Measurements from ENCODE around the gene MTCL1. TPM values are rescaled to one million over a fixed set of nuclear protein-coding genes. Genes with fewer than 3 reads are reported as not detected.

Gene MTCL1
- total RNA-seq, 2 donors from 2014 or later = 4.1 to 17.2 TPM

- DNase-seq = peak; percentile 61 to 78
- ATAC-seq = peak; percentile 97
- intact Hi-C loops (cut with DNase I, micrococcal nuclease) = no loop called here
Observed at GRCh38 chr18:8730080-8730827, 24.9 kb downstream of the MTCL1 start.

DNA sequence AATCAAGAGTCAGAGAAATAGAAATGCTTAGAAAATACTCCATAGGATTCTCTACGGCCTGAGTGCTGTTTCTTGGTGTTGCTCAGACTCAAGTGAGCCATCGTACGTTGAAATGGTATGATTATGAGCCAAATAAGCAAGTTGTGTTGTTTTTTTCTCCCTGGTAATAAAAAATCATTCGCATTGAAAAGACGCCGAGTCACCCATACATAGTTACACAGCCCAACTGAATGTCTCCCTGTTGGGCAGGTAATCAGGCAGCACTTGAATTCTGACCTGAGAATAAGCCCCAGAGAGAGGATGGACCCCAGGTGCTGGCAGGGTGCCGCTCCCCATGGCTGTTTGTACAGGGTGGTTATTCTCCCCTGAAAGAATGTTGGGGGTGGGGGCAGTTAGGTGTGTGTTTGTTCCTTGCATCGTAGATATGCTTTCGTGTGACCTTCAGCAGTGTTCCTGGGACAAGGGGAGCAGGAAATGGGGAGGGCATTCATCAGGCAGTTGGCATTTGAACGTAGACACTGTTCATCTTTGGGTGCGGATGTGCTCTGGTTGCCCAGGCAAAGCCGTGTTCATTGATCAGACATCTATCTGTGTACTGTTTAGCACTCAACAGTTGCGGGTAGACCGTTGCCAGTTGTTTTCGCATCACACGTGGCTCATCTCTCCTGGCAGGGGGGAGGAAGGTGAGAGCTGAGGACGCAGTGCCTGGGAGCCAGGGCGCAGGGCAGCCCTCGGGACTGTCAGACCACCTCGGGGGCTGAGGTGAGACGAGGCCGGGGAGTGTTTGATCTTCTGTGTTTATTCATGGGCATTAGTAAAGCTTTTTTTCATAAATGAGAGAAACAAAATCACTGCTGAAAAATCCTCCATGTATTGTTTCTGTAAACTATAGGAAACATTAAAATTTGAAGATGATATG is 27.3 kb downstream of the MTCL1 start:
- DNase-seq = no peak
- intact Hi-C loops (cut with DNase I, micrococcal nuclease) = no loop called here
- no peak for ATAC-seq

- ATAC-seq = no peak
- no peak for DNase-seq
- intact Hi-C loops (cut with DNase I, micrococcal nuclease) = no loop called here
Observed at GRCh38 chr18:8734496-8734895, 29.1 kb downstream of the MTCL1 start.

DNA sequence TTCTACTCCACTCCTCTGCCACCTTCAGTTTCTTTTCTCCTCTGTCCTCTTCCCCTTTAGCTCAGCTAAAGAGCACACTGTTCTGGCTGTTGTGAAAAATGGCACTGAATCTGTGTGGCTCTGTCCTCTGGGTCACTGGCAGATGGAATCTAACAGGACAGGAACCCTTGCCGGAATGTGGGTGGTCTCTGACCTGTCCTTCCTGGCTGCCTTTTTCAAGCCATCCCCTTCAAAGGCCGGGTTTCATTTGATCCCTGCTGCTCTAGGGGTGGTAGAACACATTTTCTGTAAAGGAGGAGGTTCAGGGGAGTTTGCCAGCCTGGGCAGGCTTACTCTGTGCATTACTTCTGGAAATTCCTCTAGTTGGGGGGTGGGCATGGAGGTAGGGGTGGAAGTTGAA is 29.9 kb downstream of the MTCL1 start:
- no peak for ATAC-seq
- no peak for DNase-seq
- intact Hi-C loops (cut with DNase I, micrococcal nuclease) = no loop called here

DNA sequence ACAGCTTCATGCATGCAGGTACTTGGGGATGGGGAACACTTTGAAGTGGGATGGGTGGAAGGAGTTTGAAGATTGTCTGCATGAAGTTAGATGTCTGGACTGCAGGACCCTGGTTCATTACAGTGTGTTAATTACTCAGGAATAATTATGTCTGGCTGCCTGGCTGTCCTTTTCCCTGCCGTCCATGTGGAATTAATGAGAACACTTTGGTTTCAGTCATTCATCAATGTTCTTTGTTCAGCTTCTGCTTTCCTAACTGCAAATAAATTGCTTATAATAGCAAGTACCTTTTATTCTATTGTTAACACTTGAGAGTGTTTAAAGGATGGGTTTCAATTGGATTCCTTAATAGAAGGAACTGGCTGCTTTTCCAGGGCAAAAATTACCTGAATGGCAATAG is 35.8 kb downstream of the MTCL1 start:
- ATAC-seq = no peak

DNA sequence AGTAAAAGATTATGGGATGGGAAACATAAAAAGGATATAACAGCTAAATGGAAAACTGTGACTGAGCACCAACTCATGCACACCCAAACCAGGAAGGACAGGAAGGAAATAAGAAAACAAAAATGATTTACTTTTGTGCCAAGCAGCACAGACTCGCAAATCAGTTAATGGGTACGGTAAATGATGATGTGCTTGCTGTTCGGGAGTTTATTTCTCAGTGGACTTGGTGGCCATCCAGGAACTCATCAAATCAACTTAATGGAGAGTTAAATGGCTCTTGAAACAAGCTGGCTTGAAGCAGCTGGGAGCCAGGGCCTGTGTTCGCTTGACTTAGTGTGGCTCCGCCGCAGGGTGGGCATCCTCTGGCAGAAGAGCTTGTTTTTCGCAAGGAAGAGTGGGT is 36.2 kb downstream of the MTCL1 start:
- no peak for ATAC-seq
- no peak for DNase-seq
- intact Hi-C loops (cut with DNase I, micrococcal nuclease) = no loop called here

More for the DNA sequence above, 35.8 kb downstream of the MTCL1 start:
- intact Hi-C loops (cut with DNase I, micrococcal nuclease) = no loop called here
- DNase-seq = no peak

GRCh38 chr18:8742387-8743361 is 37.3 kb downstream of the MTCL1 start:
- intact Hi-C loops (cut with DNase I, micrococcal nuclease) = no loop called here
- DNase-seq (no peak), ATAC-seq (peak; percentile 76)

DNA sequence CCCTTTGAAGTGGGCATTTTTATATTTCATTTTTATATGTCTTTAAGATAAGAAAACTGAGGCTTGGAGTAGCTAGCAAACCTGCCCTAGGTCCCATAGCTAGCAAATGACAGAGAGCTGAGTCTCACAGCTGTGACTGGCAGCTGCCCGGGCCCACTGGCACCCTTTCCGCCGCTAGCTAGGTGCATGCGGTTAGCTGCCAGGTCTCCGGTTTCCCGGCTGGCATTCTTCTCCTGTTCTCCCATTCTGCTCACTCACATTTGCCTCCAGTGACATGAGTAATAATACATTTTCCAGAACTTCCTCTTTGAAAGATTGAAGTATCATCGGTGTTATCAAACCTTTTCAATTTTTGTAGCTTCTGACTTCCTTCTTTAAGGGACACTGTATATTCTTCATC is 38.7 kb downstream of the MTCL1 start:
- DNase-seq = no peak
- ATAC-seq = no peak
- intact Hi-C loops (cut with DNase I, micrococcal nuclease) = no loop called here

DNA sequence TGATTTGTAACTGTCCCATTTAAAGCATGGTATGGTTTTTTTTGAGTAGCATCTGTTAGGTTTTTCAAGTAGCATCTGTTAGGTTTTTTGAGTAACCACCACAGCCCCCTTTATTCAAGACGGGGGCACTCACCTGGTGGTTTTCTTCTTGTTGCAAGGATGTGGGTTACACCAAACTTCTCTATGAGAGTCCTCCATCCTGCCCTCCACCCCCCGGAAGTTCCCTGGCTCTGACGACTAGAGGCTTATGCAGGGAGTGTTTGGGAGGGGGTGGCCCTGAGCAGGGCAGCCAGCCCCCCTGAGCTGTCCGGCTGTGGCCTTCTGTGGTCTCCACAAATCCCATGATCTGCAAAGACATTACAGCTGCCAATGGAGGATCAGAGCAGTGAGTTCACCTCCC is 39.3 kb downstream of the MTCL1 start:
- peak in 1 of 2 donors; percentile 19 for DNase-seq
- ATAC-seq = no peak
- intact Hi-C loops (cut with DNase I, micrococcal nuclease) = no loop called here

- no peak for DNase-seq
- intact Hi-C loops (cut with DNase I, micrococcal nuclease) = no loop called here
Observed at GRCh38 chr18:8745355-8746014, 40.1 kb downstream of the MTCL1 start.

GRCh38 chr18:8747440-8747937 is 42.1 kb downstream of the MTCL1 start:
- DNase-seq (no peak), ATAC-seq (no peak)
- intact Hi-C loops (cut with DNase I, micrococcal nuclease) = no loop called here

More at GRCh38 chr18:8745355-8746014, 40.1 kb downstream of the MTCL1 start:
- ATAC-seq = no peak

DNA sequence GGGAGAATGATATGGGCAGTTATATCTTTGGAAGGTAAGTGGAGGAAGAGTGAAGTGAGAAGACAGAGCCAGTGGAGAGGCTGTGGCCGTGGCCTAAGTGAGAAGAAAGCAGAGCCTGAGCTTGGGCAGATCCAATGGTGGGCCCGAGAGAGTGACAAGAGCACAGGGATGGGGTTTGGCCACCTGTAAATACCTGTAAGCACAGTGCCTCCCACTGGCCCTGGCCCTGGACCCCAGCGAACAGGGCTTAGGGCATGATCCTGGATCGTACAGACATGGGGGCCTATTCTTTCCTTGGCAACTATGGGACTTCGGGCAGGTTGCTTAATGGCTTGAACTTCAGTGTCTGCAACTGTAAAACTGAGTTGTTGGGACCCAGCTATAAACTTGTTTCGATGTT is 44.1 kb downstream of the MTCL1 start:
- DNase-seq (no peak), ATAC-seq (no peak)
- intact Hi-C loops (cut with DNase I, micrococcal nuclease) = no loop called here

DNA sequence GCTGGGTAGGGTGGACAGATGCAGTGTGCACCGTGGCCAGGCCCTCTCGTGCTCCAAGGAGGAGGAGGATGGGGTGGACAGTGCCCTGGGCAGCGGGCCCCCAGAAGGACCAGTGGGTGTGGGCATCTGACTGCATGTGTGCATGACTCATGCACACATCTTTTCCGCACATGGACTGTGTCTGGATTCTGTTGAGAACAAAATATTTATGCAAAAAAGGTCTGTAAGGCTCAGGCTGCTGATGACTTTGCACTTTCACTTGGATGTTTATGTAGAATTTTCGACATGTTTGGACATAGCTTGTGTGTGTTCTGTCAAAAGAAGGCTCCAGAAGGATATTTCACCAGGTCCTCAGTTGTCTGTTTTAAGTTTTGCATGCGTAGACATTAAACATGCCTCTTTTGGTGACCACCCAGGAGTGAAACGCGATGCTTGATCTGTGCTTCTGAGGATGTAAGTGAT is 45.6 kb downstream of the MTCL1 start:
- DNase-seq = peak in 1 of 2 donors; percentile 65
- ATAC-seq = peak; percentile 28
- intact Hi-C loops (cut with DNase I, micrococcal nuclease) = no loop called here

DNA sequence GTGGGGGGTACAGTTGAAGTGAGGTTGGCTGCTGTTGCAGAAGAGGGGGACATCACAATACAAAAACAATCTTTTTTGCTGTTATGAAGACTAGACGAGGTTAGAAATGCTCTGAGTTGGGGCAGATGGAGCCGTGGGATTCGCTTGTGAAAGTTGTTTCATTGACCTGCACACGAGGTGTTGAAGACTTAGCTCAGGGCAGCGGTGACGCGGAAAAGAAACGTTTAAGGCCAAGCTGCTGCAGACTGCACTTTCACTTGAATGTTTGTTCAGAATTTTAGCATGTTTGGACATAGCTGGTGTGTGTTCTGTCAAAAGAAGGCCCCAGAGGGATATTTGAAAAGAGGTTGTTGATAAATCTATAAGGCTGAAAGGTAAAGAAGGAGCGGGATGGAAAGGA is 46.3 kb downstream of the MTCL1 start:
- intact Hi-C loops (cut with DNase I, micrococcal nuclease) = no loop called here
- ATAC-seq (no peak), DNase-seq (no peak)

GRCh38 chr18:8752329-8752728 is 47.0 kb downstream of the MTCL1 start:
- no peak for DNase-seq
- ATAC-seq = no peak
- intact Hi-C loops (cut with DNase I, micrococcal nuclease) = no loop called here

GRCh38 chr18:8754995-8755960 is 49.9 kb downstream of the MTCL1 start:
- DNase-seq = peak in 1 of 2 donors; percentile 15
- ATAC-seq = no peak
- intact Hi-C loops (cut with DNase I, micrococcal nuclease) = no loop called here

DNA sequence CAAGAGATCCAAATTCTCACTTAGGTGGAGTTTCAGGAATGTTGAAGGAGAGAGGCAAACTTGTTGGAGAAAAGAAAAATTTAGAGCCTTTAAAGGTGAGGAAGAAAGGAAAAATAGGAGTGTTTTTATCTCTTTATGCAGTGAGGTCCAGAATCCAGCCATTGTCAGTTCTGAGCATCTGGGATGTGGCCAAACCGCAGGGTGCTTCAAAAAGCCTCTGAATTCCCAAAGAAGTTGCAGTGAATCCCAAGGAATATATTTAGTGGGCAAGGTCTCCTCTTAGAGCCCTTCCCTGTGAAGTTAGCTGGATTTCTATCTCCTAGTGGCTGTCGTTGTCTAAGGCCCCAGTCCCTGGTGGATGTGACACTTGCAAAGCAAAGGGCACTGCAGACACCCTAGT is 51.2 kb downstream of the MTCL1 start:
- intact Hi-C loops (cut with DNase I, micrococcal nuclease) = no loop called here
- ATAC-seq (no peak), DNase-seq (no peak)
